Adipocyte (in vitro differentiated cells): ENCODE measurements around the gene RND1.

Experiments used
- DNase-seq: peaks from one replicate; pipeline ENCODE4 v3.0.0-alpha.2; 2015; ENCODE audit warnings: low read depth
- H3K27me3 ChIP-seq: replicated peaks from 2 replicates; pipeline ENCODE4 v1.7.0; 2013; ENCODE audit warnings: mild to moderate bottlenecking, low read length, moderate library complexity; ENCODE audit not compliant: control insufficient read depth, insufficient read depth
- H3K36me3 ChIP-seq: 2 replicates; pipeline ENCODE4 v1.7.0; 2013; ENCODE audit warnings: low read length, mild to moderate bottlenecking, moderate library complexity; ENCODE audit not compliant: control insufficient read depth, insufficient read depth, severe bottlenecking
- H3K4me1 ChIP-seq: 2 replicates; pipeline ENCODE4 v1.7.0; 2013; ENCODE audit warnings: mild to moderate bottlenecking, low read length, moderate library complexity; ENCODE audit not compliant: control insufficient read depth, insufficient read depth
- H3K4me3 ChIP-seq: 2 replicates; pipeline ENCODE4 v1.7.0; 2013; ENCODE audit warnings: mild to moderate bottlenecking, low read length, moderate library complexity
- H3K9ac ChIP-seq: 2 replicates; pipeline ENCODE4 v1.7.0; 2013; ENCODE audit warnings: mild to moderate bottlenecking, low read length, moderate library complexity
- H3K9me3 ChIP-seq: 2 replicates; pipeline ENCODE4 v1.7.0; 2013; ENCODE audit warnings: mild to moderate bottlenecking, low read length, moderate library complexity; ENCODE audit not compliant: control insufficient read depth

Gene RND1

GRCh38 chr12:48826209-48826855 is 39.3 kb downstream of the RND1 start:
- Histone ChIP-seq H3K9me3 (no peaks in the 10 kb centered on the region), H3K9ac (no peak overlapping the region), H3K4me3 (no peak overlapping the region), H3K4me1 (no peaks in the 10 kb centered on the region), H3K27me3 (no peaks in the 10 kb centered on the region), H3K36me3 (peaks cover 66% of the 10 kb centered on the region)
- DNase-seq = no peak

GRCh38 chr12:48824905-48825304 is 40.8 kb downstream of the RND1 start:
- Histone ChIP-seq H3K4me1 (no peaks in the 10 kb centered on the region), H3K4me3 (no peak overlapping the region), H3K9ac (no peak overlapping the region), H3K36me3 (peaks cover 52% of the 10 kb centered on the region), H3K27me3 (no peaks in the 10 kb centered on the region), H3K9me3 (no peaks in the 10 kb centered on the region)
- no peak for DNase-seq

- Histone ChIP-seq H3K36me3 (peaks cover 44% of the 10 kb centered on the region), H3K4me3 (no peak overlapping the region)
- DNase-seq = no peak
These were observed 41.6 kb downstream of the RND1 start for GRCh38 chr12:48824112-48824511.

GRCh38 chr12:48823281-48823680 is 42.4 kb downstream of the RND1 start:
- H3K9ac ChIP-seq = no peak overlapping the region
- no peaks in the 10 kb centered on the region for H3K4me1 ChIP-seq
- H3K4me3 ChIP-seq = no peak overlapping the region
- H3K36me3 ChIP-seq = peaks cover 39% of the 10 kb centered on the region
- no peaks in the 10 kb centered on the region for H3K27me3 ChIP-seq
- no peak for DNase-seq
- H3K9me3 ChIP-seq = no peaks in the 10 kb centered on the region

More at GRCh38 chr12:48824112-48824511, 41.6 kb downstream of the RND1 start:
- Histone ChIP-seq H3K4me1 (no peaks in the 10 kb centered on the region), H3K27me3 (no peaks in the 10 kb centered on the region), H3K9ac (no peak overlapping the region), H3K9me3 (no peaks in the 10 kb centered on the region)

GRCh38 chr12:48822711-48823110 is 43.0 kb downstream of the RND1 start:
- no peaks in the 10 kb centered on the region for H3K9me3 ChIP-seq
- H3K36me3 ChIP-seq = peaks cover 39% of the 10 kb centered on the region
- no peak for DNase-seq
- H3K4me3 ChIP-seq = no peak overlapping the region
- peaks cover 4% of the 10 kb centered on the region for H3K4me1 ChIP-seq
- no peak overlapping the region for H3K9ac ChIP-seq
- no peaks in the 10 kb centered on the region for H3K27me3 ChIP-seq

GRCh38 chr12:48822139-48822538 is 43.5 kb downstream of the RND1 start:
- H3K9ac ChIP-seq = no peak overlapping the region
- peaks cover 33% of the 10 kb centered on the region for H3K36me3 ChIP-seq
- peaks cover 7% of the 10 kb centered on the region for H3K4me1 ChIP-seq
- DNase-seq = no peak
- H3K4me3 ChIP-seq = no peak overlapping the region
- H3K9me3 ChIP-seq = no peaks in the 10 kb centered on the region
- no peaks in the 10 kb centered on the region for H3K27me3 ChIP-seq

- DNase-seq = no peak
- no peaks in the 10 kb centered on the region for H3K9me3 ChIP-seq
- no peak overlapping the region for H3K9ac ChIP-seq
- peaks cover 16% of the 10 kb centered on the region for H3K36me3 ChIP-seq
- H3K27me3 ChIP-seq = no peaks in the 10 kb centered on the region
- peaks cover 16% of the 10 kb centered on the region for H3K4me1 ChIP-seq
- no peak overlapping the region for H3K4me3 ChIP-seq
These were observed 45.5 kb downstream of the RND1 start for GRCh38 chr12:48819986-48820725.

- no peaks in the 10 kb centered on the region for H3K9me3 ChIP-seq
- DNase-seq = no peak
- peaks cover 8% of the 10 kb centered on the region for H3K36me3 ChIP-seq
These were observed 46.7 kb downstream of the RND1 start for GRCh38 chr12:48818831-48819590.

GRCh38 chr12:48817873-48818830 is 47.5 kb downstream of the RND1 start, which contains the start of gene CACNB3:
Gene CACNB3, plus strand, starts transcription at chr12:48818496. Its CDS starts 434 bp downstream, at chr12:48818930.
- DNase-seq = peak; percentile 78

More at GRCh38 chr12:48818831-48819590, 46.7 kb downstream of the RND1 start:
- Histone ChIP-seq H3K4me3 (peak overlapping the region; percentile 70), H3K9ac (peak overlapping the region; percentile 17), H3K27me3 (no peaks in the 10 kb centered on the region), H3K4me1 (peaks cover 18% of the 10 kb centered on the region)

GRCh38 chr12:48816143-48816854 is 49.4 kb downstream of the RND1 start:
- Histone ChIP-seq H3K27me3 (no peaks in the 10 kb centered on the region), H3K36me3 (no peaks in the 10 kb centered on the region)

More at GRCh38 chr12:48817873-48818830, 47.5 kb downstream of the RND1 start, which contains the start of gene CACNB3:
- Histone ChIP-seq H3K27me3 (no peaks in the 10 kb centered on the region), H3K36me3 (no peaks in the 10 kb centered on the region), H3K4me1 (peaks cover 22% of the 10 kb centered on the region), H3K4me3 (peak within 1 kb of the TSS; percentile 81), H3K9me3 (no peaks in the 10 kb centered on the region), H3K9ac (peak within 1 kb of the TSS; percentile 70)

More at GRCh38 chr12:48816143-48816854, 49.4 kb downstream of the RND1 start:
- H3K9ac ChIP-seq = peak overlapping the region; percentile 94
- peak overlapping the region; percentile 91 for H3K4me3 ChIP-seq
- peak; percentile 30 for DNase-seq
- H3K9me3 ChIP-seq = no peaks in the 10 kb centered on the region
- H3K4me1 ChIP-seq = peaks cover 35% of the 10 kb centered on the region
